VCaP (cell line): ENCODE data around the gene C6orf58.
A peak's percentile ranks its signal among the peaks of the same experiment; 100 is the strongest.

Experiments
- H3K27ac ChIP-seq: fragments of 450-650 bp; 2 replicates; pipeline ENCODE4 v1.5.1; 2017
- CTCF ChIP-seq: fragments of 450-650 bp; conservative IDR thresholded peaks from 2 replicates; pipeline ENCODE4 v1.5.1; 2017; ENCODE audit warnings: mild to moderate bottlenecking, moderate library complexity

C6orf58 gene

GRCh38 chr6:127550403-127550802 is 26.6 kb upstream of the C6orf58 start:
- no peak overlapping the region for H3K27ac ChIP-seq
- no peak for TF ChIP-seq CTCF

GRCh38 chr6:127554435-127555006 is 22.5 kb upstream of the C6orf58 start:
- H3K27ac ChIP-seq, result no peak overlapping the region
- peak; percentile 83 for TF ChIP-seq CTCF

GRCh38 chr6:127561660-127562059 is 15.3 kb upstream of the C6orf58 start:
- H3K27ac ChIP-seq, result no peak overlapping the region
- TF ChIP-seq CTCF, result no peak

GRCh38 chr6:127564761-127565160 is 12.2 kb upstream of the C6orf58 start:
- TF ChIP-seq CTCF, result no peak
- no peak overlapping the region for H3K27ac ChIP-seq

GRCh38 chr6:127566119-127566518 is 10.9 kb upstream of the C6orf58 start:
- no peak for TF ChIP-seq CTCF
- H3K27ac ChIP-seq, result no peak overlapping the region

GRCh38 chr6:127566651-127567050 is 10.3 kb upstream of the C6orf58 start:
- no peak for TF ChIP-seq CTCF
- no peak overlapping the region for H3K27ac ChIP-seq

GRCh38 chr6:127567476-127567875 is 9.5 kb upstream of the C6orf58 start:
- no peak for TF ChIP-seq CTCF
- H3K27ac ChIP-seq, result no peak overlapping the region
